DOHH2 (cell line): Measurements from ENCODE around the gene ZNF232.
"Not testable (repeated sequence)": the region's sequence is repeated elsewhere in the genome, so short reads cannot be mapped to it uniquely, and the experiment has no call there.

ENCODE experiments used
- CTCF ChIP-seq: fragments of 200-600 bp; sonication (generic); IDR thresholded peaks from one replicate; pipeline ENCODE4 v1.5.1; 2014; ENCODE audit warnings: antibody characterized with exemption, mild to moderate bottlenecking, low read depth, low read length; ENCODE audit not compliant: poor library complexity, severe bottlenecking
- EZH2phosphoT487 ChIP-seq: fragments of 200-600 bp; sonication (generic); IDR thresholded peaks from 2 replicates; pipeline ENCODE4 v1.6.1; 2017; ENCODE audit warnings: borderline replicate concordance, mild to moderate bottlenecking, antibody characterized with exemption, low read length, moderate library complexity, mixed read lengths

- TF ChIP-seq CTCF, EZH2phosphoT487: not testable (repeated sequence)
Measured at GRCh38 chr17:5120436-5121185, 8.9 kb upstream of the ZNF232 start.
